CD4-positive, alpha-beta T cell (primary cell): ENCODE measurements around the gene PDE4A. TPM values are rescaled to one million over a fixed set of nuclear protein-coding genes. Genes with fewer than 3 reads are reported as not detected.
"Not testable (repeated sequence)": the region's sequence is repeated elsewhere in the genome, so short reads cannot be mapped to it uniquely, and the experiment has no call there.

Experiments used
- ATAC-seq: fragments of 200-7000 bp; cut with Tn5 transposase; one replicate; pipeline ENCODE4 v1.10.0; 2022; ENCODE audit warnings: mild to moderate bottlenecking; ENCODE audit not compliant: poor library complexity
- CTCF ChIA-PET: fragments of 350-600 bp; sonication (Branson Sonifier 250); formaldehyde crosslinking; loops from one replicate; lab custom pipeline; 2021; ENCODE audit warnings: antibody characterized with exemption, inconsistent platforms; lab: Charles Lee
- POLR2A ChIA-PET: fragments of 350-600 bp; sonication (Branson Sonifier 250); formaldehyde crosslinking; loops from one replicate; lab custom pipeline; 2021; ENCODE audit warnings: antibody characterized with exemption, inconsistent platforms; lab: Charles Lee
- DNase-seq, 14 experiments: peaks; one replicate each; pipeline ENCODE4 v3.0.0-alpha.2; 2013 to 2020; ENCODE audit warnings: mixed read lengths in 2 of 14
- H3K27ac ChIP-seq, 2 donors: one replicate each; pipeline versions ENCODE4 v1.5.1 to v1.7.0; 2013; ENCODE audit warnings: low read length in 2 of 2, low read depth in 1 of 2, mild to moderate bottlenecking in 1 of 2
- H3K27me3 ChIP-seq, 2 experiments: 1 replicate in 1 of 2; 2 replicates in 1 of 2; pipeline versions ENCODE4 v1.6.1 to v1.7.0; 2013; ENCODE audit warnings: low read length in 2 of 2, control low read depth in 1 of 2, mild to moderate bottlenecking in 1 of 2, moderate library complexity in 1 of 2; ENCODE audit not compliant: insufficient read depth in 2 of 2, control insufficient read depth in 1 of 2
- H3K36me3 ChIP-seq: one replicate; pipeline ENCODE4 v1.6.1; 2013; ENCODE audit warnings: low read length, control low read depth; ENCODE audit not compliant: insufficient read depth
- H3K4me1 ChIP-seq: one replicate; pipeline ENCODE4 v1.6.1; 2013; ENCODE audit warnings: low read length, control low read depth; ENCODE audit not compliant: insufficient read depth
- H3K4me3 ChIP-seq: one replicate; pipeline ENCODE4 v1.5.1; 2013; ENCODE audit warnings: mild to moderate bottlenecking, low read length, moderate library complexity
- H3K9me3 ChIP-seq, 2 experiments: 1 replicate in 1 of 2; 2 replicates in 1 of 2; pipeline versions ENCODE4 v1.6.1 to v1.7.0; 2013; ENCODE audit warnings: low read length in 2 of 2, mild to moderate bottlenecking in 2 of 2, control low read depth in 1 of 2, moderate library complexity in 1 of 2; ENCODE audit not compliant: control insufficient read depth in 1 of 2, insufficient read depth in 1 of 2
- H3K27ac Mint-ChIP-seq: one replicate; pipeline ENCODE4 v1.8.0; 2020; ENCODE audit warnings: mixed read lengths
- H3K27me3 Mint-ChIP-seq: one replicate; pipeline ENCODE4 v1.8.0; 2021; ENCODE audit warnings: mixed read lengths
- H3K36me3 Mint-ChIP-seq: one replicate; pipeline ENCODE4 v1.8.0; 2021; ENCODE audit warnings: low read depth, mixed read lengths
- H3K4me1 Mint-ChIP-seq: one replicate; pipeline ENCODE4 v1.8.0; 2021; ENCODE audit warnings: low read depth, mixed read lengths
- H3K4me3 Mint-ChIP-seq: one replicate; pipeline ENCODE4 v1.8.0; 2020; ENCODE audit warnings: mild to moderate bottlenecking, mixed read lengths
- H3K9me3 Mint-ChIP-seq: one replicate; pipeline ENCODE4 v1.8.0; 2020; ENCODE audit warnings: mixed read lengths
- intact Hi-C, 2 experiments: fragments of 100-400 bp; cut with DNase I in 1 of 2; cut with micrococcal nuclease in 1 of 2; formaldehyde crosslinking; loops; one replicate each; pipeline versions ENCODE4 v1.15.1 to v1.9.0; 2023 to 2025; cut with DNase I, micrococcal nuclease
- total RNA-seq, 174 experiments: library from RNA in 2 of 174; stranded (reverse) in 2 of 174; gene quantifications; one replicate each; pipeline ENCODE4 v1.2.3 and lab custom pipeline; 2021 to 2026
- TF ChIP-seq, protein P1 (sequence below): fragments of 200-600 bp; IDR thresholded peaks from one replicate; pipeline ENCODE4 v1.8.0; 2022; ENCODE audit warnings: antibody characterized with exemption, mild to moderate bottlenecking

Gene PDE4A
- total RNA-seq, 2 experiments from 2014 or later: 1.5 to 2.1 TPM

DNA sequence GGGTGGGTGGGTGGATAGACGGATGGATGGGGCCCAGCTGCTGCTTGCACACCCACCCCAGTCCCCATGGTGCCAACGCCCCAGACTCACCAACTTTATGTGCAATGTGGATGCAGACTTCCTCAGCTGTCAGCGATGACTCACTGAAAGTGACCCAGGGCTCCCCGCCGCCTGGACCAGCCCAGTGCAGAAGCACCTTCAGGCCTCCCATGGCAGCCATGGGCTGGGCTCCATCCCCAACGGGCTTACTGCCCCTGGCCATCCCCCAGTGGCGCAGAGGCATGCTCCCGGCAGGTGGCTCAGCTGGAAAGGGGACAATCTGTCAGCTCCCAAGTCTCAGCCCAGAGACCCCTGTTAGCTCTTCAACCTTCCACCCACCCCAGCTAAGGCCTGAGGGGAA lies 42.2 kb upstream of the PDE4A start:
- Histone ChIP-seq H3K36me3 (peaks cover 22% of the 10 kb centered on the region), H3K4me3 (no peak overlapping the region), H3K9me3 (no peaks in the 10 kb centered on the region), H3K27ac (no peak overlapping the region), H3K27me3 (no peaks in the 10 kb centered on the region), H3K4me1 (peaks cover 25% of the 10 kb centered on the region)
- Mint-ChIP-seq H3K9me3 (no peaks in the 10 kb centered on the region), H3K4me3 (peak overlapping the region; percentile 25), H3K4me1 (peaks cover 24% of the 10 kb centered on the region), H3K36me3 (peaks cover 42% of the 10 kb centered on the region), H3K27me3 (no peaks in the 10 kb centered on the region), H3K27ac (no peak overlapping the region)
- ChIA-PET POLR2A (interaction anchor here (3.7 kb wide), 1 partner anchor 108 kb away, joined by 51 read pairs; the partner anchor contains the start of gene ICAM1), CTCF (interaction anchor here (1.2 kb wide), 1 partner anchor 10 kb away, joined by 3 read pairs; no protein-coding TSS in a partner anchor)
- TF ChIP-seq, protein P1, sequence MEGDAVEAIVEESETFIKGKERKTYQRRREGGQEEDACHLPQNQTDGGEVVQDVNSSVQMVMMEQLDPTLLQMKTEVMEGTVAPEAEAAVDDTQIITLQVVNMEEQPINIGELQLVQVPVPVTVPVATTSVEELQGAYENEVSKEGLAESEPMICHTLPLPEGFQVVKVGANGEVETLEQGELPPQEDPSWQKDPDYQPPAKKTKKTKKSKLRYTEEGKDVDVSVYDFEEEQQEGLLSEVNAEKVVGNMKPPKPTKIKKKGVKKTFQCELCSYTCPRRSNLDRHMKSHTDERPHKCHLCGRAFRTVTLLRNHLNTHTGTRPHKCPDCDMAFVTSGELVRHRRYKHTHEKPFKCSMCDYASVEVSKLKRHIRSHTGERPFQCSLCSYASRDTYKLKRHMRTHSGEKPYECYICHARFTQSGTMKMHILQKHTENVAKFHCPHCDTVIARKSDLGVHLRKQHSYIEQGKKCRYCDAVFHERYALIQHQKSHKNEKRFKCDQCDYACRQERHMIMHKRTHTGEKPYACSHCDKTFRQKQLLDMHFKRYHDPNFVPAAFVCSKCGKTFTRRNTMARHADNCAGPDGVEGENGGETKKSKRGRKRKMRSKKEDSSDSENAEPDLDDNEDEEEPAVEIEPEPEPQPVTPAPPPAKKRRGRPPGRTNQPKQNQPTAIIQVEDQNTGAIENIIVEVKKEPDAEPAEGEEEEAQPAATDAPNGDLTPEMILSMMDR: no peak
- DNase-seq: peak in 1 of 14 experiments; percentile 31
- intact Hi-C loops: no loop called here
- ATAC-seq: no peak

GRCh38 chr19:10379880-10380312 lies 40.4 kb upstream of the PDE4A start:
- H3K9me3 ChIP-seq: no peaks in the 10 kb centered on the region
- Mint-ChIP-seq H3K27ac (peak overlapping the region; percentile 77), H3K4me1 (peaks cover 24% of the 10 kb centered on the region), H3K27me3 (no peaks in the 10 kb centered on the region), H3K4me3 (peak overlapping the region; percentile 92), H3K36me3 (peaks cover 33% of the 10 kb centered on the region), H3K9me3 (no peaks in the 10 kb centered on the region)
- H3K4me1 ChIP-seq: peaks cover 25% of the 10 kb centered on the region
- TF ChIP-seq, protein P1: no peak
- peaks cover 17% of the 10 kb centered on the region for H3K36me3 ChIP-seq
- intact Hi-C loops: loop anchor here in 1 of 2 experiments (1.0 to 5.0 kb wide), 2 partner anchors 47 to 63 kb away; partner anchors contain the start of genes FDX2 and RAVER1
- ChIA-PET CTCF (interaction anchor here (0.5 to 2.0 kb wide), 7 partner anchors 9 to 121 kb away, joined by 3 to 12 read pairs (median 8); partner anchors contain the start of gene ICAM1), POLR2A (interaction anchor here (0.6 to 3.7 kb wide), 8 partner anchors 8 to 247 kb away, joined by 3 to 51 read pairs (median 5); partner anchors contain the start of genes ICAM1 and RAVER1)
- DNase-seq: no peak
- peak overlapping the region; percentile 79 to 81 for H3K27ac ChIP-seq
- ATAC-seq: no peak
- H3K27me3 ChIP-seq: no peaks in the 10 kb centered on the region
- peak overlapping the region; percentile 81 for H3K4me3 ChIP-seq

DNA sequence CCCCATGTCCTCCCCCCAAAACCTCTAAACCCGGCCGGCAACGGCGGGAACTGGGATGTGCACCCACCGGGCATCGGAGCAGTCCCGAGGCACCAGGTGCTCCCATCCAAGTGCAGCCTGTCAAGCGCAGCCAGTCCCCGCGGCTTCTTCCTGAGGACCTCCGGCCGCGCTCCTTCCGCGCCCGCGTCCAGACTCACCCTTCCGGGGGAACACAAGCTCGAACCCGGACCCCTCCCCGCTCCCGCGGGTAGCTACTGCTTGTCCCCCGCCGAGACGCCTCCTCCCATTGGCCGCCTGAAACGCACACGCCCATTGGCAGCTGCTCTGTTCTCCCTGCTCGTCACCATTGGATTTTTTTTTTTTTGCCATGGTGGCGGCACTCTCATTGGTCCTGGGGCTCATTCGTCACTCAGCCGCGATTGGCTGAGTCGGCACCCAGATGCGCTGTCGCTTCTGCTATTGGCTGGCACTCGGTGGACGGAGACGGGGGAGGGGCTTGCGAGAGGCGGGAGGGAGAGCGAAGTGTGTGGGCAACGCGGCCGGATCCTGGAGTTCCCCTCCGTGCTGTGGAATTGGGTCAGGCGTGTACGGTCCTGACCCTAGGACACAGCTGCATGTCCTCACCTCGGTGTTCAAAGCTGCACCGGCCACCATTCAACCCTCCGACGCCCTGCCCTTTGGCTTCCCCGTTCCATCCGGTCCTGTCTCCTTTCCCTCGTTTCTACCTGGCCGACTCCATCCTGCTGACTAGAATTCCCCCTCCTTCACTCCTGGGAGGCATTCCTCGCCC lies 39.8 kb upstream of the PDE4A start, which contains the start of gene TYK2:
TYK2 (minus strand) TSS at position 260 of the 790 bp plus-strand sequence. CDS start 2,166 bp downstream, outside the sequence.
- ATAC-seq: peak; percentile 96
- Mint-ChIP-seq H3K4me3 (peak within 1 kb of the TSS; percentile 92), H3K27ac (peak within 1 kb of the TSS; percentile 77), H3K4me1 (peaks cover 24% of the 10 kb centered on the region), H3K9me3 (no peaks in the 10 kb centered on the region), H3K36me3 (peaks cover 27% of the 10 kb centered on the region), H3K27me3 (no peaks in the 10 kb centered on the region)
- Histone ChIP-seq H3K9me3 (no peaks in the 10 kb centered on the region), H3K4me3 (peak within 1 kb of the TSS; percentile 81), H3K36me3 (peaks cover 14% of the 10 kb centered on the region), H3K4me1 (peaks cover 25% of the 10 kb centered on the region), H3K27me3 (no peaks in the 10 kb centered on the region), H3K27ac (peak within 1 kb of the TSS; percentile 81 to 84)
- POLR2A ChIA-PET: interaction anchor here (0.6 to 3.7 kb wide), 10 partner anchors 8 to 248 kb away, joined by 3 to 51 read pairs (median 4); partner anchors contain the start of genes ICAM1 and RAVER1
- CTCF ChIA-PET: interaction anchor here (0.5 to 2.0 kb wide), 7 partner anchors 8 to 122 kb away, joined by 3 to 12 read pairs (median 8); partner anchors contain the start of gene ICAM1
- peak; percentile 88 to 99 (median 95) for DNase-seq
- TF ChIP-seq, protein P1: no peak
- intact Hi-C loops: loop anchor here in 1 of 2 experiments (1.0 to 5.0 kb wide), 2 partner anchors 47 to 63 kb away; partner anchors contain the start of genes FDX2 and RAVER1

GRCh38 chr19:10383223-10383499 lies 37.2 kb upstream of the PDE4A start:
- H3K9me3 Mint-ChIP-seq: not testable (repeated sequence)
- POLR2A ChIA-PET: interaction anchor here (0.6 kb wide), 1 partner anchor 177 kb away, joined by 3 read pairs; no protein-coding TSS in a partner anchor
- intact Hi-C loops: loop anchor here in 1 of 2 experiments (5.0 kb wide), 1 partner anchor 66 kb away; the partner anchor contains the start of gene FDX2

More at GRCh38 chr19:10383223-10383499, 37.2 kb upstream of the PDE4A start:
- H3K27me3 Mint-ChIP-seq, H3K36me3 ChIP-seq, DNase-seq, ATAC-seq, H3K9me3 ChIP-seq, H3K27me3 ChIP-seq, CTCF ChIA-PET, H3K4me3 Mint-ChIP-seq, H3K27ac ChIP-seq, H3K27ac Mint-ChIP-seq, H3K4me3 ChIP-seq: not testable (repeated sequence)
- H3K4me1 ChIP-seq: peaks cover 25% of the 10 kb centered on the region
- peaks cover 24% of the 10 kb centered on the region for H3K4me1 Mint-ChIP-seq
- peaks cover 19% of the 10 kb centered on the region for H3K36me3 Mint-ChIP-seq
